GM21619 (cell line): Measurements from ENCODE around the gene CCER1.

Experiments used
- ATAC-seq: cut with Tn5 transposase; IDR thresholded peaks from one replicate; pipeline ENCODE4 v1.9.1; 2021; ENCODE audit not compliant: unreplicated experiment

The CCER1 gene

GRCh38 chr12:90924406-90924805, 30.6 kb downstream of the CCER1 start:
- ATAC-seq, result no peak

GRCh38 chr12:90922145-90922627, 32.8 kb downstream of the CCER1 start:
- ATAC-seq, result no peak

GRCh38 chr12:90921536-90921935, 33.4 kb downstream of the CCER1 start:
- no peak for ATAC-seq

GRCh38 chr12:90920222-90920621, 34.8 kb downstream of the CCER1 start:
- ATAC-seq, result no peak

- no peak for ATAC-seq
These were observed 37.5 kb downstream of the CCER1 start for GRCh38 chr12:90917431-90917830.

GRCh38 chr12:90916516-90916915, 38.5 kb downstream of the CCER1 start:
- no peak for ATAC-seq

GRCh38 chr12:90915353-90915752, 39.6 kb downstream of the CCER1 start:
- ATAC-seq, result no peak

- ATAC-seq, result no peak
These were observed 44.0 kb downstream of the CCER1 start for GRCh38 chr12:90910958-90911357.

GRCh38 chr12:90909069-90909770, 45.8 kb downstream of the CCER1 start:
- ATAC-seq, result no peak

- ATAC-seq, result no peak
These were observed 46.5 kb downstream of the CCER1 start for GRCh38 chr12:90908465-90908864.

GRCh38 chr12:90905691-90906370, 49.1 kb downstream of the CCER1 start:
- no peak for ATAC-seq

- no peak for ATAC-seq
These were observed 52.4 kb downstream of the CCER1 start for GRCh38 chr12:90902596-90902995.
